ENCODE data around the gene CFAP119. TPM values are rescaled to one million over a fixed set of nuclear protein-coding genes. Genes with fewer than 3 reads are reported as not detected.
A peak's percentile ranks its signal among the peaks of the same experiment; 100 is the strongest.

Gene CFAP119
- total RNA-seq, 1 donor from 2014 or later, result 5.2 TPM

- Mint-ChIP-seq H3K4me3 (ENCODE audit: unreplicated experiment) (peak overlapping the region; percentile 83), H3K36me3 (ENCODE audit: low read depth, unreplicated experiment) (no peaks in the 10 kb centered on the region)
These were observed 43.2 kb upstream of the CFAP119 start for GRCh38 chr16:30805056-30805369.

GRCh38 chr16:30802936-30803335 lies 41.1 kb upstream of the CFAP119 start:
- Mint-ChIP-seq H3K4me1 (ENCODE audit: unreplicated experiment) (peaks cover 12% of the 10 kb centered on the region), H3K9me3 (ENCODE audit: unreplicated experiment) (no peaks in the 10 kb centered on the region), H3K36me3 (ENCODE audit: low read depth, unreplicated experiment) (no peaks in the 10 kb centered on the region), H3K27me3 (ENCODE audit: unreplicated experiment) (peaks cover 4% of the 10 kb centered on the region), H3K4me3 (ENCODE audit: unreplicated experiment) (no peak overlapping the region), H3K27ac (ENCODE audit: unreplicated experiment) (no peak overlapping the region)
- TF ChIP-seq CTCF (IDR thresholded peaks at IDR 0.05; ENCODE audit: unreplicated experiment), result no peak
- DNase-seq (ENCODE audit: low spot score), result no peak

More at GRCh38 chr16:30805056-30805369, 43.2 kb upstream of the CFAP119 start:
- Mint-ChIP-seq H3K9me3 (ENCODE audit: unreplicated experiment) (no peaks in the 10 kb centered on the region), H3K27me3 (ENCODE audit: unreplicated experiment) (peaks cover 4% of the 10 kb centered on the region), H3K27ac (ENCODE audit: unreplicated experiment) (no peak overlapping the region), H3K4me1 (ENCODE audit: unreplicated experiment) (peaks cover 12% of the 10 kb centered on the region)
- no peak for TF ChIP-seq CTCF (IDR thresholded peaks at IDR 0.05; ENCODE audit: unreplicated experiment)
- DNase-seq (ENCODE audit: low spot score), result no peak

- no peak for TF ChIP-seq CTCF (IDR thresholded peaks at IDR 0.05; ENCODE audit: unreplicated experiment)
- DNase-seq (ENCODE audit: low spot score), result no peak
- Mint-ChIP-seq H3K4me3 (ENCODE audit: unreplicated experiment) (no peak overlapping the region), H3K9me3 (ENCODE audit: unreplicated experiment) (no peaks in the 10 kb centered on the region), H3K36me3 (ENCODE audit: low read depth, unreplicated experiment) (no peaks in the 10 kb centered on the region), H3K27me3 (ENCODE audit: unreplicated experiment) (peaks cover 4% of the 10 kb centered on the region), H3K4me1 (ENCODE audit: unreplicated experiment) (peaks cover 2% of the 10 kb centered on the region), H3K27ac (ENCODE audit: unreplicated experiment) (no peak overlapping the region)
These were observed 35.9 kb upstream of the CFAP119 start for GRCh38 chr16:30797670-30798309.

- no peak for TF ChIP-seq CTCF (IDR thresholded peaks at IDR 0.05; ENCODE audit: unreplicated experiment)
- no peaks in the 10 kb centered on the region for H3K9me3 Mint-ChIP-seq (ENCODE audit: unreplicated experiment)
- no peak overlapping the region for H3K4me3 Mint-ChIP-seq (ENCODE audit: unreplicated experiment)
- no peaks in the 10 kb centered on the region for H3K27me3 Mint-ChIP-seq (ENCODE audit: unreplicated experiment)
- H3K36me3 Mint-ChIP-seq (ENCODE audit: low read depth, unreplicated experiment), result no peaks in the 10 kb centered on the region
- no peak overlapping the region for H3K27ac Mint-ChIP-seq (ENCODE audit: unreplicated experiment)
- no peak for DNase-seq (ENCODE audit: low spot score)
- H3K4me1 Mint-ChIP-seq (ENCODE audit: unreplicated experiment), result no peaks in the 10 kb centered on the region
These were observed 32.8 kb upstream of the CFAP119 start for GRCh38 chr16:30794634-30795033.

- no peaks in the 10 kb centered on the region for H3K4me1 Mint-ChIP-seq (ENCODE audit: unreplicated experiment)
- DNase-seq (ENCODE audit: low spot score), result no peak
- H3K36me3 Mint-ChIP-seq (ENCODE audit: low read depth, unreplicated experiment), result no peaks in the 10 kb centered on the region
- TF ChIP-seq CTCF (IDR thresholded peaks at IDR 0.05; ENCODE audit: unreplicated experiment), result no peak
- no peaks in the 10 kb centered on the region for H3K9me3 Mint-ChIP-seq (ENCODE audit: unreplicated experiment)
- no peaks in the 10 kb centered on the region for H3K27me3 Mint-ChIP-seq (ENCODE audit: unreplicated experiment)
- H3K4me3 Mint-ChIP-seq (ENCODE audit: unreplicated experiment), result no peak overlapping the region
- H3K27ac Mint-ChIP-seq (ENCODE audit: unreplicated experiment), result no peak overlapping the region
These were observed 31.7 kb upstream of the CFAP119 start for GRCh38 chr16:30793508-30794069.
